Caco-2 (cell line): Measurements from ENCODE around the gene OR10D3. TPM values are rescaled to one million over a fixed set of nuclear protein-coding genes. Genes with fewer than 3 reads are reported as not detected.
"Not testable (repeated sequence)": the region's sequence is repeated elsewhere in the genome, so short reads cannot be mapped to it uniquely, and the experiment has no call there.

ENCODE experiments used
- BruUV-seq: library from RNA; stranded (reverse); fragments of 400-500 nt; replicated peaks from 2 replicates; lab custom pipeline; 2021; lab: Mats Ljungman, UMichigan
- CTCF ChIA-PET: fragments of 300-600 bp; sonication (Branson Sonifier 250); formaldehyde crosslinking; loops from one replicate; lab custom pipeline; 2022; ENCODE audit warnings: antibody characterized with exemption; lab: Charles Lee
- POLR2A ChIA-PET: fragments of 300-600 bp; sonication (Branson Sonifier 250); formaldehyde crosslinking; loops from one replicate; lab custom pipeline; 2022; ENCODE audit warnings: antibody characterized with exemption; lab: Charles Lee
- DNase-seq, 2 experiments: peaks; one replicate each; pipeline versions ENCODE4 v3.0.0 to v3.0.0-alpha.2; 2020 to 2022
- H3K27me3 ChIP-seq: replicated peaks from 2 replicates; pipeline ENCODE4 v1.6.0; 2011; ENCODE audit warnings: low read length; ENCODE audit not compliant: control insufficient read depth, insufficient read depth
- H3K36me3 ChIP-seq: 2 replicates; pipeline ENCODE4 v1.5.1; 2011; ENCODE audit warnings: low read length; ENCODE audit not compliant: control insufficient read depth, insufficient read depth
- H3K4me1 ChIP-seq: fragments of 250-450 bp; sonication (Bioruptor Pico); 2 replicates; pipeline ENCODE4 v1.5.1; 2020; ENCODE audit warnings: mild to moderate bottlenecking
- H3K4me3 ChIP-seq: 2 replicates; pipeline ENCODE4 v1.5.1; 2011; ENCODE audit warnings: low read depth, mild to moderate bottlenecking, control low read depth, low read length
- H3K9me3 ChIP-seq: fragments of 250-450 bp; sonication (Bioruptor Pico); 2 replicates; pipeline ENCODE4 v1.5.1; 2020; ENCODE audit warnings: mild to moderate bottlenecking, moderate library complexity
- H3K27ac Mint-ChIP-seq: one replicate; pipeline ENCODE4 v1.8.0; 2022; ENCODE audit warnings: mixed read lengths; ENCODE audit not compliant: unreplicated experiment
- H3K27me3 Mint-ChIP-seq: one replicate; pipeline ENCODE4 v1.8.0; 2022; ENCODE audit warnings: mixed read lengths; ENCODE audit not compliant: insufficient read depth, unreplicated experiment
- H3K36me3 Mint-ChIP-seq: one replicate; pipeline ENCODE4 v1.8.0; 2022; ENCODE audit warnings: mild to moderate bottlenecking, mixed read lengths; ENCODE audit not compliant: insufficient read depth, unreplicated experiment
- H3K4me1 Mint-ChIP-seq: one replicate; pipeline ENCODE4 v1.8.0; 2022; ENCODE audit warnings: low read depth, mixed read lengths; ENCODE audit not compliant: unreplicated experiment
- H3K4me3 Mint-ChIP-seq: one replicate; pipeline ENCODE4 v1.8.0; 2022; ENCODE audit warnings: mild to moderate bottlenecking, moderate library complexity, mixed read lengths; ENCODE audit not compliant: unreplicated experiment
- H3K9me3 Mint-ChIP-seq: one replicate; pipeline ENCODE4 v1.8.0; 2022; ENCODE audit warnings: mixed read lengths; ENCODE audit not compliant: unreplicated experiment
- intact Hi-C: fragments of 100-400 bp; cut with micrococcal nuclease; formaldehyde crosslinking; loops from one replicate; pipeline ENCODE4 v1.10.0; 2022; ENCODE audit not compliant: unreplicated experiment
- total RNA-seq: library from RNA; stranded (reverse); gene quantifications from 2 replicates; pipeline ENCODE4 v1.2.3, GENCODE V29; 2022
- TF ChIP-seq, protein P1 (sequence below), 2 experiments: fragments of 200-600 bp in 1 of 2; IDR thresholded peaks; 1 replicate in 1 of 2; 2 replicates in 1 of 2; pipeline versions ENCODE4 v1.5.1 to v1.8.0; 2011 to 2022; ENCODE audit warnings: antibody characterized with exemption in 1 of 2, control low read depth in 1 of 2, inconsistent platforms in 1 of 2, low read depth in 1 of 2, low read length in 1 of 2, mild to moderate bottlenecking in 1 of 2, moderate library complexity in 1 of 2; ENCODE audit not compliant: insufficient read depth in 1 of 2, severe bottlenecking in 1 of 2, unreplicated experiment in 1 of 2

Gene OR10D3
- total RNA-seq, 1 experiment from 2014 or later: not detected

GRCh38 chr11:124222407-124222806 lies 39.3 kb downstream of the OR10D3 start:
- no peaks in the 10 kb centered on the region for H3K9me3 ChIP-seq
- POLR2A ChIA-PET: no interaction called here
- no peaks in the 10 kb centered on the region for H3K9me3 Mint-ChIP-seq
- DNase-seq: no peak
- H3K4me1 Mint-ChIP-seq: no peaks in the 10 kb centered on the region
- TF ChIP-seq, protein P1, sequence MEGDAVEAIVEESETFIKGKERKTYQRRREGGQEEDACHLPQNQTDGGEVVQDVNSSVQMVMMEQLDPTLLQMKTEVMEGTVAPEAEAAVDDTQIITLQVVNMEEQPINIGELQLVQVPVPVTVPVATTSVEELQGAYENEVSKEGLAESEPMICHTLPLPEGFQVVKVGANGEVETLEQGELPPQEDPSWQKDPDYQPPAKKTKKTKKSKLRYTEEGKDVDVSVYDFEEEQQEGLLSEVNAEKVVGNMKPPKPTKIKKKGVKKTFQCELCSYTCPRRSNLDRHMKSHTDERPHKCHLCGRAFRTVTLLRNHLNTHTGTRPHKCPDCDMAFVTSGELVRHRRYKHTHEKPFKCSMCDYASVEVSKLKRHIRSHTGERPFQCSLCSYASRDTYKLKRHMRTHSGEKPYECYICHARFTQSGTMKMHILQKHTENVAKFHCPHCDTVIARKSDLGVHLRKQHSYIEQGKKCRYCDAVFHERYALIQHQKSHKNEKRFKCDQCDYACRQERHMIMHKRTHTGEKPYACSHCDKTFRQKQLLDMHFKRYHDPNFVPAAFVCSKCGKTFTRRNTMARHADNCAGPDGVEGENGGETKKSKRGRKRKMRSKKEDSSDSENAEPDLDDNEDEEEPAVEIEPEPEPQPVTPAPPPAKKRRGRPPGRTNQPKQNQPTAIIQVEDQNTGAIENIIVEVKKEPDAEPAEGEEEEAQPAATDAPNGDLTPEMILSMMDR (IDR thresholded peaks at IDR 0.05; ENCODE audit: insufficient read depth in 1 of 2, low read depth in 1 of 2, low read length in 1 of 2, severe bottlenecking in 1 of 2, unreplicated experiment in 1 of 2): no peak
- no peak overlapping the region for H3K4me3 Mint-ChIP-seq
- no peaks in the 10 kb centered on the region for H3K4me1 ChIP-seq
- no TSS peak for BruUV-seq
- CTCF ChIA-PET: no interaction called here
- no peak overlapping the region for H3K4me3 ChIP-seq
- H3K27ac Mint-ChIP-seq: no peak overlapping the region
- H3K27me3 ChIP-seq: no peaks in the 10 kb centered on the region
- intact Hi-C loops: no loop called here
- peaks cover 8% of the 10 kb centered on the region for H3K27me3 Mint-ChIP-seq
- no peaks in the 10 kb centered on the region for H3K36me3 Mint-ChIP-seq
- H3K36me3 ChIP-seq: no peaks in the 10 kb centered on the region

DNA sequence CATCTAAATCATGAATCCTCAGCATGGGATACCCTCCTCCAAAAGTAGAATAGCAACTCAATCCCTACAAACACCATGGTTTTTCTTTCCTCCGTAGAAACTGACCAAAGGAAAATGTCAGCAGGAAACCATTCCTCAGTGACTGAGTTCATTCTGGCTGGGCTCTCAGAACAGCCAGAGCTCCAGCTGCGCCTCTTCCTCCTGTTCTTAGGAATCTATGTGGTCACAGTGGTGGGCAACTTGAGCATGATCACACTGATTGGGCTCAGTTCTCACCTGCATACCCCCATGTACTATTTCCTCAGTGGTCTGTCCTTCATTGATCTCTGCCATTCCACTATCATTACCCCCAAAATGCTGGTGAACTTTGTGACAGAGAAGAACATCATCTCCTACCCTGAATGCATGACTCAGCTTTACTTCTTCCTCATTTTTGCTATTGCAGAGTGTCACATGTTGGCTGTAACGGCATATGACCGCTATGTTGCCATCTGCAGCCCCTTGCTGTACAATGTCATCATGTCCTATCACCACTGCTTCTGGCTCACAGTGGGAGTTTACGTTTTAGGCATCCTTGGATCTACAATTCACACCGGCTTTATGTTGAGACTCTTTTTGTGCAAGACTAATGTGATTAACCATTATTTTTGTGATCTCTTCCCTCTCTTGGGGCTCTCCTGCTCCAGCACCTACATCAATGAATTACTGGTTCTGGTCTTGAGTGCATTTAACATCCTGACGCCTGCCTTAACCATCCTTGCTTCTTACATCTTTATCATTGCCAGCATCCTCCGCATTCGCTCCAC lies 41.7 kb downstream of the OR10D3 start:
- H3K9me3 Mint-ChIP-seq, DNase-seq, intact Hi-C loops, H3K4me3 Mint-ChIP-seq, H3K4me1 Mint-ChIP-seq, H3K36me3 Mint-ChIP-seq, BruUV-seq, H3K27me3 ChIP-seq, H3K36me3 ChIP-seq, POLR2A ChIA-PET, H3K9me3 ChIP-seq, CTCF ChIA-PET, H3K4me1 ChIP-seq, H3K4me3 ChIP-seq, H3K27ac Mint-ChIP-seq: not testable (repeated sequence)
- H3K27me3 Mint-ChIP-seq: peaks cover 16% of the 10 kb centered on the region

GRCh38 chr11:124225471-124225870 lies 42.3 kb downstream of the OR10D3 start:
- H3K4me1 ChIP-seq: no peaks in the 10 kb centered on the region
- Mint-ChIP-seq H3K9me3 (no peaks in the 10 kb centered on the region), H3K4me1 (no peaks in the 10 kb centered on the region), H3K27me3 (peaks cover 16% of the 10 kb centered on the region), H3K4me3 (no peak overlapping the region), H3K36me3 (no peaks in the 10 kb centered on the region), H3K27ac (no peak overlapping the region)
- ChIA-PET CTCF (no interaction called here), POLR2A (no interaction called here)
- BruUV-seq: no TSS peak
- TF ChIP-seq, protein P1 (IDR thresholded peaks at IDR 0.05; ENCODE audit: insufficient read depth in 1 of 2, low read depth in 1 of 2, low read length in 1 of 2, severe bottlenecking in 1 of 2, unreplicated experiment in 1 of 2): no peak
- H3K36me3 ChIP-seq: no peaks in the 10 kb centered on the region
- no peak overlapping the region for H3K4me3 ChIP-seq
- H3K9me3 ChIP-seq: no peaks in the 10 kb centered on the region
- no peaks in the 10 kb centered on the region for H3K27me3 ChIP-seq
- no peak for DNase-seq
- intact Hi-C loops: no loop called here
